PC-3 (cell line): ENCODE data around the gene HSPA5. TPM values are rescaled to one million over a fixed set of nuclear protein-coding genes. Genes with fewer than 3 reads are reported as not detected.
A peak's percentile ranks its signal among the peaks of the same experiment; 100 is the strongest.

Experiments used
- ATAC-seq: fragments of 200-7000 bp; cut with Tn5 transposase; 2 replicates; pipeline ENCODE4 v1.9.1; 2020; ENCODE audit warnings: mild to moderate bottlenecking, moderate library complexity
- BruUV-seq: library from RNA; stranded (reverse); fragments of 400-500 nt; replicated peaks from 2 replicates; lab custom pipeline; 2021; lab: Mats Ljungman, UMichigan
- CTCF ChIA-PET: fragments of 300-600 bp; sonication (Branson Sonifier 250); formaldehyde crosslinking; loops from one replicate; lab custom pipeline; 2022; ENCODE audit warnings: antibody characterized with exemption; lab: Charles Lee
- POLR2A ChIA-PET: fragments of 300-600 bp; sonication (Branson Sonifier 250); formaldehyde crosslinking; loops from one replicate; lab custom pipeline; 2022; ENCODE audit warnings: antibody characterized with exemption; ENCODE audit not compliant: unreplicated experiment; lab: Charles Lee
- DNase-seq: peaks from one replicate; pipeline ENCODE4 v3.0.0-alpha.2; 2015
- H2AFZ ChIP-seq: fragments of 300-600 bp; sonication (generic); 2 replicates; pipeline ENCODE4 v1.6.0; 2016; ENCODE audit warnings: antibody characterized with exemption, low read length
- H3F3A ChIP-seq: fragments of 300-600 bp; sonication (generic); one replicate; pipeline ENCODE4 v1.6.0; 2017; ENCODE audit warnings: antibody characterized with exemption, low read length, control low read depth, mild to moderate bottlenecking; ENCODE audit not compliant: unreplicated experiment
- H3K27ac ChIP-seq: fragments of 300-600 bp; sonication (generic); 2 replicates; pipeline ENCODE4 v1.5.1; 2016; ENCODE audit warnings: mild to moderate bottlenecking, low read length
- H3K27me3 ChIP-seq: fragments of 300-600 bp; sonication (generic); 2 replicates; pipeline ENCODE4 v1.6.1; 2016; ENCODE audit warnings: low read length, mixed read lengths
- H3K36me3 ChIP-seq: fragments of 300-600 bp; sonication (generic); 2 replicates; pipeline ENCODE4 v1.6.1; 2016; ENCODE audit warnings: low read depth, mixed run types, low read length, mixed read lengths
- H3K4me1 ChIP-seq: fragments of 300-600 bp; sonication (generic); 2 replicates; pipeline ENCODE4 v1.5.1; 2016; ENCODE audit warnings: low read length; ENCODE audit not compliant: insufficient read depth
- H3K4me2 ChIP-seq: fragments of 300-600 bp; sonication (generic); 2 replicates; pipeline ENCODE4 v1.6.0; 2016; ENCODE audit warnings: low read length
- H3K4me3 ChIP-seq: fragments of 300-600 bp; sonication (generic); 2 replicates; pipeline ENCODE4 v1.5.1; 2016; ENCODE audit warnings: mild to moderate bottlenecking, low read length, mixed read lengths
- H3K79me2 ChIP-seq: fragments of 300-600 bp; sonication (generic); 2 replicates; pipeline ENCODE4 v1.6.1; 2017; ENCODE audit warnings: low read length, mixed read lengths
- H3K9ac ChIP-seq: fragments of 300-600 bp; sonication (generic); 2 replicates; pipeline ENCODE4 v1.6.0; 2016; ENCODE audit warnings: mild to moderate bottlenecking, low read length
- H3K9me2 ChIP-seq: fragments of 300-600 bp; sonication (generic); replicated peaks from 2 replicates; pipeline ENCODE4 v1.6.1; 2016; ENCODE audit warnings: mixed run types, low read length, mixed read lengths
- H3K9me3 ChIP-seq: fragments of 300-600 bp; sonication (generic); 2 replicates; pipeline ENCODE4 v1.6.1; 2016; ENCODE audit warnings: low read length, mixed read lengths
- H4K20me1 ChIP-seq: fragments of 300-600 bp; sonication (generic); 2 replicates; pipeline ENCODE4 v1.6.1; 2016; ENCODE audit warnings: low read length, mixed read lengths
- EZH2 ChIP-seq: fragments of 300-600 bp; sonication (generic); IDR thresholded peaks from one replicate; pipeline ENCODE4 v1.6.1; 2017; ENCODE audit warnings: antibody characterized with exemption, mild to moderate bottlenecking, low read length; ENCODE audit not compliant: unreplicated experiment
- EZH2phosphoT487 ChIP-seq: fragments of 300-600 bp; sonication (generic); IDR thresholded peaks from 2 replicates; pipeline ENCODE4 v1.6.1; 2018; ENCODE audit warnings: mild to moderate bottlenecking, antibody characterized with exemption, low read length, borderline replicate concordance
- intact Hi-C: fragments of 100-400 bp; cut with micrococcal nuclease; formaldehyde crosslinking; loops from 2 replicates; pipeline ENCODE4 v1.9.0; 2023
- total RNA-seq: library from RNA; depleted of rRNA; stranded (reverse); fragments of >200 nt; gene quantifications from 2 replicates; pipeline ENCODE4 v1.2.3, GENCODE V29; 2014
- TF ChIP-seq, protein P1 (sequence below): fragments of 300-600 bp; sonication (generic); conservative IDR thresholded peaks from 2 replicates; pipeline ENCODE4 v1.5.1; 2017; ENCODE audit warnings: antibody characterized with exemption, low read depth, mild to moderate bottlenecking, low read length

The HSPA5 gene
- total RNA-seq, 1 experiment from 2014 or later = 112 TPM

DNA sequence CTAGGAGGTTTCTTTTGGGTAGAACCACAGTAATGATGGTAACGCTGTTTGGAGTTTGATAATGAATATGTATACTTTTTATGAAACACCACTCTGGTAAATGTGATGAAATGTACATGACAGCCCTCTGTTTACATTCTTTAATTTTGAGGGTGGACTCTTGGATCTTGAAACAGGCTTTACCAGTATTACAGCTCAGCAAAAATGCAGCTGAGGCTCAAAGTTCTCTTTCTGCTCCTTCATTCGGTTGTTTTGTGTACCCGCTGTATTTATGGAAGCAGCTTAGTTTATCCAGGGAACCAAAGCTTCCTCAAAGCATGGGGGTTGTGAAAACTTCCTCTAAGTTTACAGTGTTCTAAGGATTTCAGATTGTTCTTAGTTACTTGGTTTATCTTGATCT is 31.6 kb upstream of the HSPA5 start:
- H3K4me2 ChIP-seq = peak overlapping the region; percentile 76
- H3K27me3 ChIP-seq = no peaks in the 10 kb centered on the region
- no peaks in the 10 kb centered on the region for H3K36me3 ChIP-seq
- ChIA-PET POLR2A (interaction anchor here (0.5 kb wide), 1 partner anchor 20 kb away, joined by 6 read pairs; no protein-coding TSS in a partner anchor), CTCF (no interaction called here)
- peaks cover 13% of the 10 kb centered on the region for H3K4me1 ChIP-seq
- H3K9ac ChIP-seq = no peak overlapping the region
- TF ChIP-seq EZH2phosphoT487 (no peak), EZH2 (no peak)
- TF ChIP-seq, protein P1, sequence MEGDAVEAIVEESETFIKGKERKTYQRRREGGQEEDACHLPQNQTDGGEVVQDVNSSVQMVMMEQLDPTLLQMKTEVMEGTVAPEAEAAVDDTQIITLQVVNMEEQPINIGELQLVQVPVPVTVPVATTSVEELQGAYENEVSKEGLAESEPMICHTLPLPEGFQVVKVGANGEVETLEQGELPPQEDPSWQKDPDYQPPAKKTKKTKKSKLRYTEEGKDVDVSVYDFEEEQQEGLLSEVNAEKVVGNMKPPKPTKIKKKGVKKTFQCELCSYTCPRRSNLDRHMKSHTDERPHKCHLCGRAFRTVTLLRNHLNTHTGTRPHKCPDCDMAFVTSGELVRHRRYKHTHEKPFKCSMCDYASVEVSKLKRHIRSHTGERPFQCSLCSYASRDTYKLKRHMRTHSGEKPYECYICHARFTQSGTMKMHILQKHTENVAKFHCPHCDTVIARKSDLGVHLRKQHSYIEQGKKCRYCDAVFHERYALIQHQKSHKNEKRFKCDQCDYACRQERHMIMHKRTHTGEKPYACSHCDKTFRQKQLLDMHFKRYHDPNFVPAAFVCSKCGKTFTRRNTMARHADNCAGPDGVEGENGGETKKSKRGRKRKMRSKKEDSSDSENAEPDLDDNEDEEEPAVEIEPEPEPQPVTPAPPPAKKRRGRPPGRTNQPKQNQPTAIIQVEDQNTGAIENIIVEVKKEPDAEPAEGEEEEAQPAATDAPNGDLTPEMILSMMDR = no peak
- H3K4me3 ChIP-seq = no peak overlapping the region; the same call in 1 of the 2 replicates
- intact Hi-C loops = no loop called here
- H4K20me1 ChIP-seq = peaks cover 10% of the 10 kb centered on the region; the same call in 1 of the 2 replicates
- DNase-seq (peak; percentile 68), ATAC-seq (peak; percentile 15; the same call in 1 of the 2 replicates)
- no peaks in the 10 kb centered on the region for H3K9me3 ChIP-seq
- no peak overlapping the region for H2AFZ ChIP-seq
- H3K27ac ChIP-seq = no peak overlapping the region
- H3K9me2 ChIP-seq = no peaks in the 10 kb centered on the region
- no TSS peak for BruUV-seq
- H3K79me2 ChIP-seq = peaks cover 83% of the 10 kb centered on the region
- H3F3A ChIP-seq = no peaks in the 10 kb centered on the region

- Histone ChIP-seq H3K4me3 (no peak overlapping the region), H3F3A (no peaks in the 10 kb centered on the region), H3K9me3 (no peaks in the 10 kb centered on the region), H3K9ac (no peak overlapping the region), H2AFZ (no peak overlapping the region), H3K36me3 (0 out of 2 replicates have a peak, but pooled peaks cover 4% of the 10 kb centered on the region), H3K27me3 (no peaks in the 10 kb centered on the region), H3K27ac (no peak overlapping the region), H3K9me2 (no peaks in the 10 kb centered on the region), H3K4me1 (peaks cover 13% of the 10 kb centered on the region), H3K79me2 (peaks cover 79% of the 10 kb centered on the region), H4K20me1 (peaks cover 10% of the 10 kb centered on the region; the same call in 1 of the 2 replicates), H3K4me2 (no peak overlapping the region)
- ChIA-PET CTCF (no interaction called here), POLR2A (no interaction called here)
- no TSS peak for BruUV-seq
- intact Hi-C loops = no loop called here
- TF ChIP-seq, protein P1 = no peak
- ATAC-seq (no peak), DNase-seq (no peak)
Observed at GRCh38 chr9:125271081-125271480, 29.9 kb upstream of the HSPA5 start.

- intact Hi-C loops = no loop called here
- Histone ChIP-seq H3K79me2 (peaks cover 78% of the 10 kb centered on the region), H3K27me3 (no peaks in the 10 kb centered on the region), H3K27ac (no peak overlapping the region), H3K4me3 (no peak overlapping the region), H2AFZ (no peak overlapping the region), H3K4me2 (no peak overlapping the region), H3K36me3 (0 out of 2 replicates have a peak, but pooled peaks cover 4% of the 10 kb centered on the region), H3K9me3 (no peaks in the 10 kb centered on the region), H3K4me1 (peaks cover 13% of the 10 kb centered on the region), H3F3A (no peaks in the 10 kb centered on the region), H3K9me2 (no peaks in the 10 kb centered on the region), H4K20me1 (peaks cover 10% of the 10 kb centered on the region; the same call in 1 of the 2 replicates), H3K9ac (no peak overlapping the region)
- ChIA-PET POLR2A (interaction anchor here (0.6 kb wide), 1 partner anchor 103 kb away, joined by 6 read pairs; no protein-coding TSS in a partner anchor), CTCF (no interaction called here)
- no TSS peak for BruUV-seq
- TF ChIP-seq, protein P1 = no peak
- no peak for TF ChIP-seq EZH2
- no peak for TF ChIP-seq EZH2phosphoT487
- ATAC-seq = no peak
- no peak for DNase-seq
Observed at GRCh38 chr9:125269014-125269397, 27.9 kb upstream of the HSPA5 start.
